HG02852 (cell line): ENCODE data around the gene KIZ.
"Not testable (repeated sequence)": the region's sequence is repeated elsewhere in the genome, so short reads cannot be mapped to it uniquely, and the experiment has no call there.

Source experiments
- ATAC-seq: cut with Tn5 transposase; IDR thresholded peaks from one replicate; pipeline ENCODE4 v1.9.1; 2021; ENCODE audit warnings: mild to moderate bottlenecking, moderate library complexity; ENCODE audit not compliant: unreplicated experiment

The KIZ gene

DNA sequence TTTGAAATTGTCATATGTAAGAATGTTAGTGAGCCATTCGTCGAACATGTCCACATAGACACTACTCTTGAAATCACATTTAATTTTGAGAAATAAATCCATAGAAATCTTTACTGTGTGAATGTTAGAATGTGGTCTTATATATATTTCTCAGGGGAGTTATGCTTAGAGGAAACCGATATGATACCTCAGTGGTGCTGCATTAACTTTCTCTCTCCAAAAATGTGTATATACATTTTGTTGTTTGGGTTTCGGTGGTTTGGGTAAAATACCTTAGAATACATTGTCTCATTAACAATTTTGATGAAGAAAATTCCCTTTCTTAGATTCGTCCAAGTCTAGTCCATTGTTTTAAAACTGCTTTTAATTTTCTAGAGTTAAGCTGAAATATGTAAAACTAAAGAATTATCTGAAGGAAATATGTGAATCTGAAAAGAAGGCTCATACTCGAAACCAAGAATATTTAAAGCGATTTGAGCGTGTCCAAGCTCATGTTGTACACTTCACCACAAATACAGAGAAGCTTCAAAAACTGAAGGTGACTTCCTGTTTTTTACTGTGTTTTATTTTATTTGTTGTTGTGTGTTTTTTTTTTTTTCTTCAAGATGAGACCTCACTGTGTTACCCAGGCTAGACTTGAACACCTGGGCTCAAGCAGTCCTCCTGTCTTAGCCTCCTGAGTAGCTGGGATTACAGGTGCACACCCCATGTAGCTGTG is 10.3 kb downstream of the KIZ start:
- no peak for ATAC-seq

DNA sequence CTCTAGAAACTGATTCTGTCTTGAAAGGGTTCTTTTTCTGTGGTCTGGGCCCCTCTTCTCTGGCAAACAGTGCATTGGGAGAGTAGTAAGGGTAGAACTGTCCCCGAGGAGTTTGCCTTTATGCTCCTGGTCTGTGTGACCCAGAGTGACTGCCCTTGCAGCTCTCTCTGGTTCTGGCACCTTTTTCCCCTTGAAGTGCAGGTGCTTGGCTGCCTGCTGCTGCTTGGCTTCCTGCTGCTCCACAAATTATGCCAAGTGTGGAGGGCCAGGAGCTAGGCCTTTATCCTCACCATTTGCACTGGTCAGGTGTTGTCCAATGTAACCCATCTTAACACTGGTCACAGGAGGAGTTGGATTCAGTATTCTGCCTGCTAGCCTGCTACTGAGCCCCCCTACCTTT is 11.2 kb downstream of the KIZ start:
- ATAC-seq, result no peak

DNA sequence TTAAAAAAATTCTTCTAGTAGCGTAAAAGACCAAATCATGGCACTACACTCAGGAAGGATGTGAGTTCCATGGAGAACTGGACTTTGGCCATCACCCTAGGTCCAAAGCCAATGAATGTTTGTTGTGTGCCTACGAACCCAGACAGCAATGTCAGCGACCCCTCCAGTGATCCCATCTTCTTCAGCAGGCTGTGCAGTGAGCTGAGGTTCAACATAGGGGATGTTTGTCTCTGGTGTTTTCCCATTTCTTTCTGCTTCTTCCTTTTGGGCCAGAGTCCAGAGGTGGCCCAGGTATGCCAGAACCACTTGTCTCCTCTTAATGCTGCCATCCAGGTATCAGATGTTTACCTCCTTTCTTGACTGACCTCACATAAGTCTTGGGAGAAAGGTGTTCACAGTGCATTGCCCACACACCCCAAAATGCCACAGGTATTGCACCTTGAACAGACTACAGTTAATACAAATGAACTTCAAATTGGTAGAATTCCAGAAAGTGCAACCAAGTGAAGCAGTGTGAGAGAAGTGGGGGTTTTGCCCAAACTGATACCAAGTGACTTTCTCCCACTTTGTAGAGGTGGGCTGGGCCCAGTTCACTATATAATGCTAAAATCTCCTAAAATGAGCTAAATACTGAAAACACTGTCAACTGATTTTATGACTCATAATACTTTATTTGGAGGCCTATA is 14.1 kb downstream of the KIZ start:
- ATAC-seq, result no peak

DNA sequence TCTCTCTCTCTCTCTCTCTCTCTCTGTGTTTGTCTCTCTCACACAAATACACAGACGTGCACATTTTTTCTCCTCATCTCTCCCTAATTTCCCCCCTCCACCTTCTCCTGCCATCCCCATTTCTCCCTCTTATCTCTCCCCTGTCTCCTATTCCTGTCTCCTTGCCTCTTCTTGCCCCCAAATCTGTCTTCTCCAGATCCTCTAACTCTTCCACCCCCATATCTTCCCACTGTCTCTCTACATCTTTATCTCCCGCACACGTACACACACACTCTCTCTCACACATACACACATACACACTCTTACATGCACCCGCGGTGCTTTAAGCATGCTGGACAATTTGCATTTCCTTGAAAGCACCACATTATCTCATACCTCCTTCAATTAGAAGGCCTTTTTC is 15.9 kb downstream of the KIZ start:
- ATAC-seq, result no peak

- no peak for ATAC-seq
Measured at GRCh38 chr20:21143194-21143890, 17.5 kb downstream of the KIZ start.

DNA sequence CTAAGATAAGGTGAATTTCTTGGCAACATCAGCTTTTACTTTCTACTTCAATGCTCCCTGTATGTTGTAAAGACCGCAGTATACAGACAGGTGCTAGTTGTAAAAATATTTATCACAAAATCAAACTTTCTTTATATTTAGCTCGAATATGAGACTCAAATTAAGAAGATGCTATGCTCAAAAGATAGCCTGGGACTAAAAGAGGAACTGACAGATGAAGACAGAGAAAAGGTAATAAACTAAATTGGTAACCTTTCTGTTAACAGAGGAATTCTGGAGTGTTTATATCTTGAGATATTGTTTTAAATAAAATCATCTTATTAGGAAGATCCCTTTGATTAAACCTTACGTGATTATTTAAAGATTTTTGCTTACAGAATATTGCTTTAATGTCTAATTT is 19.5 kb downstream of the KIZ start:
- no peak for ATAC-seq

DNA sequence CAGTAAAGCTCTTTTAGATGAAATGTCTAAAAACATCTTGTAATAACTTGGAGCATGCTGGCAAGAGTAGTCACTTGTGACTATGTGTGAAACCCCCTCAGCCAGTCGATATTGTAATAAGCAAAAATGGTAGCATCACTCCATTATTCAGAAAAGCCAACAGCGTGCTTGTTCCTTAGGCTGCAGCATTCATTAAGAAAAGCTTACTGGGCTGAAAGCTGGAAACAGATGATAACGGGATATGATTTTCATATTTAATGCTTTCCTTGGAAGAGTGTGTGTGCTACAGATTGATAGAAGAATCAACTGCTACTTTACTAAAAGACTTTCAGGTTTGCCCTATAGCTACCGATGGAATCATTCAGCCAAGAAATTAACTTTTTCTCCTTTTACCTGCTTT is 20.3 kb downstream of the KIZ start:
- no peak for ATAC-seq

DNA sequence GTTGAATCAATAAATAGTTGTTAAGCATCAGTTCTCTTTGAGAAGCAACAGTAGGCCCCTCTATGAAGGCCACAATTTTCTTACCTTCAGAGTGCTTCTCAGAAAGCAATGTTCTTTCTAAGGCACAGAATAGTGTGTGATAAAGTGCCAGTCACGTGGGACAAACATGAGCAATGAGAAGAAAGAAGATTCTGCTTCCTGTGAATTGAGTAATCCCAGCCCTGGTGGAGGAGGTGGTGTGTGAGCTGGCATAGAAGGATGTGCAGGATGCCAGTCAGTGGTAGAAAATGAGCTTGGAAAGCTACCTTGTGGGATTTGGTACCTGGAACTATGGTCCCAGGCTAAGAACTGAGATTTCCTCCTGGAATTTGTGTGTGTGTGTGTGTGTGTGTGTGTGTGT is 21.7 kb downstream of the KIZ start:
- no peak for ATAC-seq

DNA sequence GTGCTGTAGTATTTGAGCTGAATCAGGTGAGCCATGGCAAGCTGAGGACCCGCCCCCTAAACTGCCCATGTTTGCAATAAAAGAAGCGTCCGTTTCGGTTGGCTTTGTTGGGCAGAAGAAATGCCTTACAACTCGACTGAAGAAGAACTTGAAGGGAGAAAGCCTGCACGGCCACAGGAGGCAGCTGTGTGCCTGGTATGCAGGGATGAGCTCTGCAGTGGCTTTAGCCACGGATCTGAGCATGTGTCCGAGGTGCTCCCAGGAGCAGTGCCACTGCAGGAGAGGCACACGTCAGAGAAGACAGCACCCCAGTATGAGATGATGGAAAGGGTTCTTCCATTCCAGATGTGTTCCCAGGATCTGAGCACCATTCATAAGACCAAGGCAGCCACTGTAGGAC is 23.5 kb downstream of the KIZ start:
- no peak for ATAC-seq

DNA sequence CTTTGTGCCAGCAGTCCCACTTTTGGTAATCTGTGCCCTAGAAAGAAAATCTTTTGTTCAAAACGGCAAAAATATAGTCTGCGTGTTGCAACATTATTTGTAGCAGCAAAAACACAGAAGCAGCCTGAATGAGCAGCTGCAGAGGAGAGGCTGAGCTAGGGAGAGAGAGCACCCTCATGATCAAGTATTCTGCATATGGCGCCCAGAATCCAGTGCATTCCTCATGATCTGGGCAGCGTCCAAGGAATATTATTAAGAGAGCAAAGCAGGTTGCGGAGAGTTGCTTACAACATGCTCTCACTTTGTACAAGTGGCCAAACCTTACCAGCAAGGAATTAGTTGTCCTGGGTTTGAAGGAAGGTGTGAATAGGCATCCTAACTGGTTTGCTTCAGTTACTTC is 25.9 kb downstream of the KIZ start:
- no peak for ATAC-seq

GRCh38 chr20:21154692-21155091 is 28.8 kb downstream of the KIZ start:
- no peak for ATAC-seq

- ATAC-seq, result no peak
Measured at GRCh38 chr20:21155268-21155667, 29.4 kb downstream of the KIZ start.

GRCh38 chr20:21156266-21156665 is 30.4 kb downstream of the KIZ start:
- ATAC-seq, result no peak

- ATAC-seq, result no peak
Measured at GRCh38 chr20:21157006-21157405, 31.1 kb downstream of the KIZ start.

DNA sequence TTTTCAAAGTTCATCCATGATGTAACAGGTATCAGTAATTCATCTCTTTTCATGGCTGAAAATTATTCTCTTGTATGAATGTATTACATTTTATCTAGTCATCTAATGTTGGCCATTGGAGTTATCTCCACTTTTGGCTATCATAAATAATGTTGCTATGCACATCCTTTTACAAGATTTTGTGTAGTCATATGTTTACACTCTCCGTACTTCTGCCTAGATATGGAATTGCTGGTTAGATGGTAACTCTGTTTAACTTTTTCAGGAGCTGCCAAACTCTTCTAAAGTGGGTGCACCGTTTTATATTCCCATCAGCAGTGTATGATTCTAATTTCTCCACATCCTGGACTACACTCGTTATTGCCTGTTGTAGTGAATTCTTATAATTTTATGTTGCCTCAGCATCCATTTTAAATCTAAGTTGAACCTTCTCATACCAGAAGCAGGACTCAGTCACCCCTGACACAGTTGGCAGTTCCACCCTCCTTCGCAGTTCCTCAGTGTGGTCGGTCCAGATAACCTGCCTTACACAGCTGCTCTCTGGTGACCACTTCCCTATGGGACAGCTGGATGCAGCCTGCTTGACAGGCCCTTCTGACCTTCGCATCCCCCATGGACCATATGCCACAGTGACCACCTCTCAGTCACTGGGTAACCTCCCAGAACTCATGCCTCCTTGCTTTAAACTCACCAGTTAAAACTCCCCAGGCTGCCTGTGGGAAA is 33.9 kb downstream of the KIZ start:
- no peak for ATAC-seq

- ATAC-seq, result no peak
Measured at GRCh38 chr20:21161926-21162325, 36.0 kb downstream of the KIZ start.

DNA sequence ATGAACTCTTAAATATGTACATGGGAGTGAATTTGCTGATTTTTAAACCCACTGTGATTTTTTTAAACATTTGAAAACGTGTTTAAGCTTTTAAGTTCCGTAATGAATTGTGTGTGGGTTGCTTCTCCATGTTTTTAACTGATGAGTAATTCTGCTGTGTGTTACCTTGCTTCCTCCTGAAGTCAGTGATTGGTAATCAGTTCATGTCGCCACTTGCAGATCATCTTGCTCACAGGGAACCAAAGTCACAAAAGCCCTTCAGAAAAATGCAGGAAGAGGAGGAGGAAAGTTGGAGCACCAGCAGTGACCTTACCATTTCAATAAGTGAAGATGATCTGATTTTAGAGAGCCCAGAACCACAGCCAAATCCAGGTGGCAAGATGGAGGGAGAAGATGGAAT is 36.7 kb downstream of the KIZ start:
- no peak for ATAC-seq

GRCh38 chr20:21166801-21167200 is 40.9 kb downstream of the KIZ start:
- ATAC-seq, result no peak

DNA sequence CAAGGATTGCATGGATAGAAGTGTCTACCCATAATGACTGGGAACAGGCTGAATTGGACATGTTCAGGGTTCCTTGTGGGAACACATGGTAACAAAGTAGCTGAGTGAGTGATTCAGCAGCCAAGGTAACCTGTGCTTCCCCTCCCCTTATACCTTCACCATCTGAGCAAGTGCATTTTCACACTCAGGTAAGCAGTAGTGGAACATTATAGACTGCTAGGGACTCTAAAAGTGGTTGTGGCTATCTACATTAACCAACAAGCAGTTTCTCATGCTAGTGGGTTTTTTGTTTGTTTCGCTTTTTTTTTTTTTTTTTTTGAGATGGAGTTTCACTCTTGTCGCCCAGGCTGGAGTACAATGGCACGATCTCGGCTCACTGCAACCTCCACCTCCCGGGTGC is 41.4 kb downstream of the KIZ start:
- no peak for ATAC-seq

DNA sequence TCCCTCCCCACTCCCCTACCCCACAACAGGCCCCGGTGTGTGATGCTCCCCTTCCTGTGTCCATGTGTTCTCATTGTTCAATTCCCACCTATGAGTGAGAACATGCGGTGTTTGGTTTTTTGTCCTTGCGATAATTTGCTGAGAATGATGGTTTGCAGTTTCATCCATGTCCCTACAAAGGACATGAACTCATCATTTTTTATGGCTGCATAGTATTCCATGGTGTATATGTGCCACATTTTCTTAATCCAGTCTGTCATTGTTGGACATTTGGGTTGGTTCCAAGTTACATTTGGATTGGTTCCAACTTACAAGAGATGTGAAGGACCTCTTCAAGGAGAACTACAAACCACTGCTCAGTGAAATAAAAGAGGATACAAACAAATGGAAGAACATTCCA is 42.2 kb downstream of the KIZ start:
- not testable (repeated sequence) for ATAC-seq

- no peak for ATAC-seq
Measured at GRCh38 chr20:21172626-21173025, 46.7 kb downstream of the KIZ start.

- no peak for ATAC-seq
Measured at GRCh38 chr20:21173485-21173884, 47.6 kb downstream of the KIZ start.
